Activated naive CD8-positive, alpha-beta T cell treated with anti-CD3 and anti-CD28 coated beads for 36 hours (primary cell): ENCODE data around the gene SLC2A4RG. TPM values are rescaled to one million over a fixed set of nuclear protein-coding genes. Genes with fewer than 3 reads are reported as not detected.

Experiments used
- DNase-seq: peaks from one replicate; pipeline ENCODE4 v3.0.0; 2021
- H3K27ac Mint-ChIP-seq: one replicate; pipeline ENCODE4 v1.8.0; 2022; ENCODE audit warnings: mild to moderate bottlenecking, moderate library complexity, mixed read lengths
- H3K27me3 Mint-ChIP-seq: one replicate; pipeline ENCODE4 v1.8.0; 2022; ENCODE audit warnings: mild to moderate bottlenecking, mixed read lengths
- H3K36me3 Mint-ChIP-seq: one replicate; pipeline ENCODE4 v1.8.0; 2021; ENCODE audit warnings: mild to moderate bottlenecking, mixed read lengths
- H3K4me1 Mint-ChIP-seq: one replicate; pipeline ENCODE4 v1.8.0; 2021; ENCODE audit warnings: mixed read lengths
- H3K4me3 Mint-ChIP-seq: one replicate; pipeline ENCODE4 v1.8.0; 2022; ENCODE audit warnings: mild to moderate bottlenecking, moderate library complexity, mixed read lengths
- H3K9me3 Mint-ChIP-seq: one replicate; pipeline ENCODE4 v1.8.0; 2022; ENCODE audit warnings: mixed read lengths
- total RNA-seq, 2 experiments: library from RNA; stranded (reverse); gene quantifications; one replicate each; pipeline ENCODE4 v1.2.3, GENCODE V29; 2021

SLC2A4RG gene
- total RNA-seq, 2 experiments from 2014 or later: 25.7 to 29.3 TPM

DNA sequence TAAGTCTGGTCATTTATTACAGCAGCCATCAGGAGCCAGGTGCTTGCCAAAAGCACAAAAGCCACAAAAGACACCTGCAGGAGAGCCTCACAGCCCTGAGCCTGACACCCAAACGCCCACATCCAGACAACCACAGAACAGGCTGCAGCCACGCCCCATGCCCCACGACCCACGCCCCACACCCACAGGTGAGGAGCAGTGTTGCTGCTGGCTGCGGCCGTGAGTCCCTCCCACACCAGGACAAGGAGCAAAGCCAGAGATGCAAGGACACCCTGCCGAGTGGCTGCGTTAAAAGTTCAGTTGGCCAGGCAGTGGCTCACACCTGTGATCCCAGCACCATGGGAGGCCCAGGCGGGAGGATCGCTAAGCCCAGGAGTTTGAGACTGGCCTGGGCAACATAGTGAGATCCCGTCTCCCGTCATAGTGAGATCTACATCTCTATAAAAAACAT, 43.0 kb downstream of the SLC2A4RG start:
- Mint-ChIP-seq H3K4me3 (no peak overlapping the region), H3K27me3 (no peaks in the 10 kb centered on the region), H3K36me3 (no peaks in the 10 kb centered on the region), H3K4me1 (peaks cover 11% of the 10 kb centered on the region), H3K27ac (no peak overlapping the region), H3K9me3 (no peaks in the 10 kb centered on the region)
- DNase-seq: no peak

DNA sequence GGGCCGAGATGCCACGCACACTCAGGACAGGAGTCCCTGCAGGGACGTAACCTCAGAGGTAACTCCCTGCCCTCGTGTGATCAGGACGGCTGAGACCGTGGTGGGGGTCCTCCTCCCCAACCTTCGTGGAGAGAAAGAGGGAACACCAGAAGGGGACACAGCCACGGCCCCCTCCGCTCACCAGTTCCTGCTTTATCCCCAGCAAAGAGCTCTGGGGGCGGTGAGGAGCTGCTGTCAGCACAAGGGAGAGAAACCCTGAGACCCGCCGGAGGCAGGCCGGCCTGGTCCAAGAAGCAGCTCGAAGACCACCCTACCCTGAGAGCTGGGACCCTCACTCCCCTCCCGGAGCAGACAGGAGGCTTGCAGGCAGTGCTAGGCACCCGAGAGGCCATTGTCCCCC, 44.4 kb downstream of the SLC2A4RG start:
- H3K27ac Mint-ChIP-seq: no peak overlapping the region
- H3K4me1 Mint-ChIP-seq: peaks cover 11% of the 10 kb centered on the region
- no peak overlapping the region for H3K4me3 Mint-ChIP-seq
- no peaks in the 10 kb centered on the region for H3K9me3 Mint-ChIP-seq
- no peaks in the 10 kb centered on the region for H3K27me3 Mint-ChIP-seq
- H3K36me3 Mint-ChIP-seq: no peaks in the 10 kb centered on the region
- no peak for DNase-seq

DNA sequence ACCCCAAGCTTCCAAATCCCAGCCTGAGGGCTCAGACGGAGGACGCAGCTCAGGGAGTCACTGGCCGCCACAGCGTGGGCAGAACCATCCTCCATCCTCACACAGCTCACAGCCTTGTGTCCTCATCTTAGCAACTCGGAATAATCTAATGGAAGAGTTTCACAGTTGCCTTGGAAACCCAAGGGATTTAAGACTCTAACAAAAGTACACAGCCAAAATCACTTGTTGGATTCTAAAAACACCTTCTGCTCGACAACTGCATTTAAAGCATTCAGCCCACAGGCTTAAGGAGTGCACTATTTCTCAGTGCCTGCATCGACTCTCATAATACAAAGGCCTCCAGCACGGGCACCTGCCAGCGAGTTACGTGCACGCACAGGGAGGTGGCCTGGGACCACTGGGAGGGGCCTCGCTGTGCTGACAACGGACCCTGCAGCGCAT, 46.1 kb downstream of the SLC2A4RG start:
- H3K36me3 Mint-ChIP-seq: no peaks in the 10 kb centered on the region

DNA sequence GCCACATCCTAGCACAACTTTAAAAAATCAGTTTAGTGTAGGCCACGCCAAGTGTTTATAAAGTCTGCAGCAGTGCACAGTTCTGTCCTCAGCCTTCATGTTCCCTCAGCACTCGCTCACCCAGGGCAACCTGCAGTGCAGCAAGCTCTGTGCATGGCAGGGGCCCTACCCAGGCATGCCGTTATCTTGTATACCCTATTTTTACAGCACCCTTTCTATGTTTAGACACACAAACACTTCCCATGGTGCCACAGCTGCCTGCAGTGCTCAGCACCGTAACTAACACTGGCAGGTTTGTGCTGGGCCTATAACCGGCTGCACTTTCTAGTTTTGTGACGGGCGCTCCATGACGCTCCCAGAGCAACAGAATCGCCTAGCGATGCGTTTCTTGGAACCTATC, 47.7 kb downstream of the SLC2A4RG start:
- no peak overlapping the region for H3K27ac Mint-ChIP-seq
- no peaks in the 10 kb centered on the region for H3K27me3 Mint-ChIP-seq
- H3K36me3 Mint-ChIP-seq: no peaks in the 10 kb centered on the region
- peaks cover 3% of the 10 kb centered on the region for H3K4me1 Mint-ChIP-seq
- H3K9me3 Mint-ChIP-seq: no peaks in the 10 kb centered on the region
- no peak overlapping the region for H3K4me3 Mint-ChIP-seq
- no peak for DNase-seq

More for the DNA sequence above, 46.1 kb downstream of the SLC2A4RG start:
- Mint-ChIP-seq H3K4me3 (no peak overlapping the region), H3K4me1 (peaks cover 11% of the 10 kb centered on the region), H3K27me3 (no peaks in the 10 kb centered on the region), H3K27ac (no peak overlapping the region), H3K9me3 (no peaks in the 10 kb centered on the region)
- DNase-seq: no peak

DNA sequence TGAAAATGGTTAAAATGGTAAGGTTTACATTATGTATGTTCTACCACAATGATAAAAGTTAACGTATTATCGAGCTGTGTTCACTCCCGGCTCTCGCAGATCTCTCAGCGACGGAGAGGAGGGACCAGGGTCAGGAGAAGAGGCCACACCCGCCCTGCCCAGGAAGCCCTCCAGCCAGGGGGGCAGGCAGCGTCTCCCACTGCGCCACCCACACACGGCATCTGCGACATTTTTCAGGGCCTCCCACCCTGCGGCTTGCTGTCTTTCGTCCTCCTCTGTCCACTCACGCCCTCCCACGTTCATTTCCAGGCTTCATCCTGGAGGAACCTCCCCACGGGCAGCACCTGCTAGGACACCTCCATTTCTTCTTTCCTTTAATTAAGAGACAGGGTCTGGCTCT, 48.2 kb downstream of the SLC2A4RG start:
- no peak for DNase-seq
- Mint-ChIP-seq H3K4me3 (no peak overlapping the region), H3K27me3 (no peaks in the 10 kb centered on the region), H3K36me3 (no peaks in the 10 kb centered on the region), H3K4me1 (no peaks in the 10 kb centered on the region), H3K27ac (no peak overlapping the region), H3K9me3 (no peaks in the 10 kb centered on the region)

DNA sequence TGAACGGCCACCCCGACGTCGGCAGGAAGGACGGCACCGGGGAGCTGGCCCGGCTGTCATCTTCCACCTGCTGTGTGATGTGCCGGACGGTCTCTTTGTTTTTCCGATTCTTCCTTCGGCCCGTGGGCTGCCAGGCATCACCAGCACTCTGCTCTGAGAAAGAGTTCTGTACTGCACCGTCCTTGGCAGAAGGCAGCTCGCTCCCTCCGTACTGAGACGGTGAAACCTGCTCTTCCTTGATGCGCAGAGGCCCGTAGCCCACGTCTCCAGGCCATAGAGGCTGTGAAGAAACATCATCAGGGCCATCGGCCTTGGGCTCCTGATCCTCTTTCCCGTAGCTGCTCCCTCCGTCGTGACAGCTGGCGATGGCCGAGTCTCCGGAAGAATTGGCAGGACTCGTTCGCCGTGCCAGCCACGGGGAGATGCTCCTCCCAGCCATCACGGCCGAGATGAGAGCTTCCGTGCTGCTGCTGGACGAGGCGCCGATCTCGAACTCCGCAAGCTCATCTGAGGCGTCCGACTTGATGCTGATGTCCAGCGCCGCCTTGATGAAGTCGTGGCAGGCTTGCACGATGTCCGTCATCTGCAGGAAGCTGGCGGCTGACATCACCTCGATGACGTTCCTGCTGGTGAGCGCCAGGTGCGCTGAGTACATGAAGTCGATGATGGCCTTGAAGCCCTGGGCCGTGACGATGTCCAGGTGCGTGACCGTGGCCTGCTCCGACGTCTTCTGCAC, 50.4 kb downstream of the SLC2A4RG start:
- Mint-ChIP-seq H3K27me3 (peaks cover 12% of the 10 kb centered on the region), H3K36me3 (no peaks in the 10 kb centered on the region), H3K9me3 (no peaks in the 10 kb centered on the region), H3K4me3 (no peak overlapping the region), H3K4me1 (no peaks in the 10 kb centered on the region), H3K27ac (no peak overlapping the region)
- no peak for DNase-seq

DNA sequence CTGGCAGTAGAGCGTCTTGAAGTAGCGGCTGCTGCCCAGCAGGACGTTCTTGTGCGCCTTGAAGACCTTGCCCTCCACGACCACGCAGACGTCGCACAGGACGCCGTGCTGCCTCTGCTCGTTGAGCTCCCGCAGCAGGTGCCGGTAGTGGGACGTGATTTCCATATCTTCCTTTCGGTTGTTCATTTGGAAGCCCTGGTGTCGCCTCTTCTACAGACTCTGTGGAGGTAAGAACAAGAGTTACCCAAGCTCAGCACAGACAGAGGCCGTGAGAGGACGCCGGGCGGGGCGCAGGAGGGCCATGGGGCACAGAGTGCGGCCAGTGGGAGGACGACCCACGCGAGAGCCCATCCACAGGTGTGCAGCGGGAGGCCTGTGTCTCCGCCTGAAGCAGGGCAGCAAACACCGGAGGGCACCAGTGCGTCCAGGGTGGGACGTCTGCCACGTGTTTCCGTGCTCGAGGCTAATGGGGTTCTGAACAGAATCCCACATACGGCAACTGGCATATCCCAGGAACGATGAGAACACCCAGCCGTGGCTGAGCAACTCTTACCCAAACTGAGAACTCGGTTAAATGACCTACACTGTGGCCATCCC, 51.1 kb downstream of the SLC2A4RG start:
- no peaks in the 10 kb centered on the region for H3K36me3 Mint-ChIP-seq
- DNase-seq: no peak
- H3K4me1 Mint-ChIP-seq: no peaks in the 10 kb centered on the region
- peaks cover 16% of the 10 kb centered on the region for H3K27me3 Mint-ChIP-seq
- H3K27ac Mint-ChIP-seq: no peak overlapping the region
- H3K9me3 Mint-ChIP-seq: no peaks in the 10 kb centered on the region
- H3K4me3 Mint-ChIP-seq: no peak overlapping the region

DNA sequence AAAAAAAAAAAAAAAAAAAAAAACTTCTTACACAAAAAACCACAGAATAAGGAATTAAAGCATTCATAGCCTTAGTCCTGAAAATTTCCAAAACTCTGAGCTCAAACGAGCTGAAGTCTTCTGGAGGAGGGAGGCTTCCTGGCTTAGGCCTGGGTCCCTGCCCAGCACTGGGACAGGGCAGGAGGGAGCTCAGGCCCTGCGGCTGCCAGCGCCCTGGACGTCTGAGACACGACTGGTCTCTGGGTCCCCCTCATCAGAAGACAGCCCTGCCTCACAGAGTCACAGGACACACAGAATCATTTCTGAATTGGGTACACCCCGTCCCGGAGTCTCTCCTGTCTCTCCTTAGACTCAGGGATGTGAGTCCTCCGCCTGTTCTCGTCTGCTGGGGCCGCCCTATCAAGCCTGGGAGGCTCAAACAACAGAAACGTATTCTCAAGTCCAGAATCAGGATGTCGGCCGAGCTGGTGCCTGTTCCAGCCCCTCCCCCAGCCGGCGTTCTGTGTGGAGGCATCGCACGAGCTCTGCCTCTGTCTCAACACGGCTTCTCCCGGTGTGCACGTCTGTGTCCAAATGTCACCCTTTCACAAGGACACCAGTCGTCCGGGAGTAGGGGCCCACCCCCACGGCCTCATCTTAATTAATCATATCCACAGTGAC, 52.1 kb downstream of the SLC2A4RG start:
- no peak for DNase-seq
- no peak overlapping the region for H3K4me3 Mint-ChIP-seq
- no peaks in the 10 kb centered on the region for H3K9me3 Mint-ChIP-seq
- H3K27ac Mint-ChIP-seq: no peak overlapping the region
- no peaks in the 10 kb centered on the region for H3K4me1 Mint-ChIP-seq
- no peaks in the 10 kb centered on the region for H3K36me3 Mint-ChIP-seq
- H3K27me3 Mint-ChIP-seq: peaks cover 20% of the 10 kb centered on the region

DNA sequence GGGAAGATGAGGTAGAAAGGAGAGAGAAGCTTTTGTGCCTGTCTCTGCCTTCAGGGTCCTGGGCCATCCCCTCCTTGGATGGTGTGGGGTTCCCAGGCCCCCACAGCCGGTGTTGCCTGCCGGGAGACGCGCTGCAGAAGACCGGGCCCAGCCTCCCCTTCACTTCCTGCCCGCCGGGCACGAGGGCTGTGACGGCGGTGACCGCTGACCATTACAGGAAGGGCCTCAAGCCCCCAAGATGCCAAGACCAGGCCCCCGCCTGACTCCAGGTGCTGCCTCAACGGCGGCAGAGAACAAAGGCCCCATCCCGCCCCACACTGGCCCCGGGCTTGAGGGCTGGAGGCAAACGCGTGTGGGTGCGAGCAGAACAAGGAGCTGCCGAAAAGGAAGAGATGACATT, 53.3 kb downstream of the SLC2A4RG start:
- DNase-seq: no peak
- Mint-ChIP-seq H3K4me3 (no peak overlapping the region), H3K27ac (no peak overlapping the region), H3K36me3 (no peaks in the 10 kb centered on the region), H3K9me3 (no peaks in the 10 kb centered on the region), H3K4me1 (no peaks in the 10 kb centered on the region), H3K27me3 (peaks cover 20% of the 10 kb centered on the region)

Other genes with a start within 250 kb of the SLC2A4RG start
- under 1 TPM in 1 of 2 experiments, not detected in 1; 0.27 TPM for gene EEF1A2, start 240.7 kb upstream of the SLC2A4RG start, total RNA-seq
- gene PPDPF, start 219.0 kb upstream of the SLC2A4RG start, total RNA-seq: 100 to 1,000 TPM; 128 to 136 TPM
- gene PTK6, start 202.4 kb upstream of the SLC2A4RG start, total RNA-seq: under 1 TPM; 0.16 to 0.26 TPM
- not detected for gene SRMS, start 192.0 kb upstream of the SLC2A4RG start, total RNA-seq
- gene FNDC11, start 185.6 kb upstream of the SLC2A4RG start, total RNA-seq: under 1 TPM; 0.10 to 0.20 TPM
- 10 to 100 TPM; 22.2 to 22.6 TPM for gene HELZ2, start 165.5 kb upstream of the SLC2A4RG start, total RNA-seq
- 10 to 100 TPM; 13.8 to 14.6 TPM for gene GMEB2, start 112.7 kb upstream of the SLC2A4RG start, total RNA-seq
- gene STMN3, start 86.4 kb upstream of the SLC2A4RG start, total RNA-seq: 10 to 100 TPM; 10.2 to 11.7 TPM
- 10 to 100 TPM; 43.9 to 44.8 TPM for gene RTEL1, start 81.5 kb upstream of the SLC2A4RG start, total RNA-seq
- not detected for gene TNFRSF6B, start 43.1 kb upstream of the SLC2A4RG start, total RNA-seq
- 10 to 100 TPM; 49.5 to 50.1 TPM for gene ARFRP1, start 31.8 kb upstream of the SLC2A4RG start, total RNA-seq
- gene ZGPAT, start 31.7 kb upstream of the SLC2A4RG start, total RNA-seq: 10 to 100 TPM; 22.0 to 22.1 TPM
- gene LIME1, start 3.1 kb upstream of the SLC2A4RG start, total RNA-seq: 10 to 100 TPM in 1 of 2 experiments, 1 to 10 TPM in 1; 9.3 to 12.2 TPM
- gene ZBTB46, start 91.5 kb downstream of the SLC2A4RG start, total RNA-seq: under 1 TPM in 1 of 2 experiments, not detected in 1; 0.04 TPM
- gene ABHD16B, start 121.7 kb downstream of the SLC2A4RG start, total RNA-seq: not detected
- gene TPD52L2, start 125.5 kb downstream of the SLC2A4RG start, total RNA-seq: 10 to 100 TPM; 58.6 to 58.9 TPM
- gene DNAJC5, start 155.3 kb downstream of the SLC2A4RG start, total RNA-seq: 10 to 100 TPM; 32.1 to 32.9 TPM
- 10 to 100 TPM; 27.6 to 28.9 TPM for gene UCKL1, start 216.6 kb downstream of the SLC2A4RG start, total RNA-seq
- gene ZNF512B, start 230.2 kb downstream of the SLC2A4RG start, total RNA-seq: 10 to 100 TPM; 11.6 to 11.8 TPM
- 10 to 100 TPM; 16.7 to 19.3 TPM for gene SAMD10, start 239.9 kb downstream of the SLC2A4RG start, total RNA-seq
- 10 to 100 TPM; 64.5 to 64.6 TPM for gene PRPF6, start 241.4 kb downstream of the SLC2A4RG start, total RNA-seq